GM21515 (cell line): ENCODE results near the gene SOX9.

ENCODE experiments used
- ATAC-seq: cut with Tn5 transposase; IDR thresholded peaks from one replicate; pipeline ENCODE4 v1.9.1; 2021; ENCODE audit not compliant: unreplicated experiment

Gene SOX9

GRCh38 chr17:72158895-72159885 is 38.4 kb downstream of the SOX9 start:
- ATAC-seq, result no peak

GRCh38 chr17:72162569-72162968 is 41.7 kb downstream of the SOX9 start:
- no peak for ATAC-seq

GRCh38 chr17:72163474-72163873 is 42.7 kb downstream of the SOX9 start:
- ATAC-seq, result no peak

- no peak for ATAC-seq
These were observed 43.4 kb downstream of the SOX9 start for GRCh38 chr17:72164158-72164739.

- ATAC-seq, result no peak
These were observed 44.5 kb downstream of the SOX9 start for GRCh38 chr17:72165192-72165866.

- ATAC-seq, result no peak
These were observed 45.1 kb downstream of the SOX9 start for GRCh38 chr17:72165867-72166439.

GRCh38 chr17:72167593-72167992 is 46.8 kb downstream of the SOX9 start:
- ATAC-seq, result no peak

GRCh38 chr17:72169823-72170222 is 49.0 kb downstream of the SOX9 start:
- no peak for ATAC-seq

- no peak for ATAC-seq
These were observed 51.2 kb downstream of the SOX9 start for GRCh38 chr17:72171703-72172667.

GRCh38 chr17:72173499-72174116 is 52.8 kb downstream of the SOX9 start:
- ATAC-seq, result no peak

- no peak for ATAC-seq
These were observed 54.4 kb downstream of the SOX9 start for GRCh38 chr17:72175263-72175662.
